Hindlimb muscle (tissue), 1 donor: ENCODE data around the gene TRMT61A. TPM values are rescaled to one million over a fixed set of nuclear protein-coding genes. Genes with fewer than 3 reads are reported as not detected.
A peak's percentile ranks its signal among the peaks of the same experiment; 100 is the strongest.

Source experiments
- DNase-seq: peaks from one replicate; pipeline ENCODE4 v3.0.0-alpha.2; 2013
- polyA plus RNA-seq: library from polyadenylated mRNA; unstranded; fragments of 120-200 nt; gene quantifications from one replicate; pipeline ENCODE4 v1.2.1, GENCODE V29; 2013; ENCODE audit not compliant: insufficient read length

TRMT61A gene
- 7.8 TPM for polyA plus RNA-seq

DNA sequence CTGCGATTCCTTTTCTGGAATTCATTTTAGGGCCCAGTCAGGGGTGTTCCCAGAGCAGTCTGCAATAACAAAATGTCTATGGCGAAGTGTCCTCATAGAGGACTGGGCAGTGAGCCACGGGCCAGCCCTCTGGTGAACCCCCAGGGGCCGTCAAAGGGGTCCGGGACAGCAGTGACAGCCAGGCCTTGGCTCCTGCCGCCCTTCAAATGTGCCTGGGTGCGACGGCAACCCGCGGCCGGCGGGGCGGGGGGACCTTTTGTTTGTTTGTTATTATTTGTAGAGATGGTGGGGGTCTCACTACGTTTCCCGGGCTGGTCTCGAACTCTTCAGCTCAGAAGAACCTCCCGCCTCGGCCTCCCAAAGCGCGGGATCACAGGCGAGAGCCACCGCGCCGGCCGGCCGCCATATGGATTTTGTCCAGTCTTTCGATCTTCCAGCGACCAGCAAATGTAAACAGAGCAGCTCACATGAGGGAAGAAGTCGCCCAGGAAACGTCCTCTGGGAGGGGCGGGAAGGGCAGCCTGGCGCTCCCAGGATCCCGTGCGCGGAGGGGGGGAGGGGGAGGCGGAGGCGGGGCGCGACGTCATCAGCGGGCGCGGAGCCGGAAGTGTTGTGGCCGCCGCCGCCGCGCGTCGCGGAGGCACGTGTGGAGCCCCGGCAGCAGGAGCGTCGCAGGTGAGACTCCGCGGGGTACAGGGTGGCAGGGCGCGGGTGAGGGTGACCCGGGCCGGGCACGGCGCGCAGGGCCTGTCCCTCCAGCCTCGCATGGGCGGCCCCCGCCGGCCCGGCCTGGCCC, at the start of gene TRMT61A:
TRMT61A (plus strand) TSS at position 610 of the 796 bp plus-strand sequence. CDS start 783 bp downstream, outside the sequence.
- peak; percentile 91 for DNase-seq

DNA sequence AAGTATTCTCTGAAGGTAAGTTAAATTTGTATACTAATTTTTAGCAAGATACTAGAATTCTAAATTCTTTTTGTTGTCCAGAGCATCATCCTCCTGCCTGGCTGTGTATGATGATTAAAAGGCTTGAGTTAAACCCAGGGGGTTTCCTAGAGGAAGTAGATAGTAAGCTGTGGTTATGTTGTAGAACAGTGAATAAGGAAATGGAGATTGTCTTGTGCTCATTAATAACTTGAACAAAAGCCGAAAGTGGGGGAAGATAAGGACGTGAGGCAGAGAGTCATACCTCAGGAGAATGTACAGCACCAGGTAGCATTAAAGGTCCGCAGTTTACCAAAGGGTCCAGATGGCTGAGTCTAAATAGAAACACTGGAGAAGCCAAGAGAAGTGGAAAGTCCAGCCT, 48.4 kb upstream of the TRMT61A start:
- DNase-seq = no peak

DNA sequence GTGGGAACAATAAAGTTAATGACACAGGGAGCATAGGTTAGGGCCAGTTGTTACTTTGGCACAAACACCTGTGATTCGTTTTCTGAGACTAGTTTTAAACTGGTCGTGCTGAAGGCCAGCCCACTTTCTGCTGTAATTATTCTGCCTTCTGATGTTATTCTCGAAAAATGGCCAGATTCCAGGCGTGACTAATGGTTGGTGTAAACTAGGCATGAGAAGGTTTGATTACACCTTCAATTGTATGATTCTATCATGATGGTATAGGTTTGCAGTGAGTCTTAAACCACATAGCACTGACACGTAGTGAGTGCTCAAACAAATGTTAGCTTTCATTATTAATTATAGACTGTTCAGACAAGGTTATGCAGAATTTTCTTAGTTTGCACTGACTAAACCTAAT, 45.4 kb upstream of the TRMT61A start:
- DNase-seq = no peak

DNA sequence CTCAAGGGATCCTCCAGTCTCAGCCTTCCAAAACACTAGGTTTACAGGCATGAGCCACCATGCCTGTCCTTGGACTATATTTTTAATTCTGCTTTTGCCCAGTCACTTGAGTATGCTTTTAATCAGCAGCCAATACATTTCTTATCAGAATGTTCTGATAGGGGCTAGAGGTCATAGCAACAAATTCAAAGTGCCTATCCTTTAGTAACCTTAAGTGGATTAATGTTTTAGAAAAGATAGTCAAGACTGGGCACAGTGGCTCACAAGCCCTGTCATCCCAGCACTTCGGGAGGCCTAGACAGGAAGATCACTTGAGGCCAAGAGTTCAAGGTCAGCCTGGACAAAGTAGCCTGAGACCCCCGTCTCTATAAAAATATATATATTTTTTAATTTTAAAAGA, 43.5 kb upstream of the TRMT61A start:
- DNase-seq = no peak

DNA sequence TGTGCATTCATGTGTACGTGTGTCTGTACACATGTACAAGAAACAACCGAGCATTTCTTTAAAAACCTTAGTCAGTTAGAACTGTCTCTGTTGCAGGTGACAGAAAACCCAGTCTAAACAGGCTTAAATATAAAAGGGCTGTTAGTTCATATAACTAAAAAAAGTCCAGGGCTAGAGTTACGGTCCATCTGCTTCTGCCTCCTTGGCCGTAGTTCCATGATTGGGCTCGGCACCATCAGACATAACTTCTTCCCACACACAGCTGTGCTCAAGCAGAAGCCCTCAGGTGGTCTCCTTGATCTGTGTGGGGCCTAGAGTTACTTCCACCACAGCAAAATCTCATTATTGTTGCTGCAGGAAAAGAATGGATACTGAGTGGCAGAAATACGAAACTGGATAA, 40.9 kb upstream of the TRMT61A start:
- no peak for DNase-seq

DNA sequence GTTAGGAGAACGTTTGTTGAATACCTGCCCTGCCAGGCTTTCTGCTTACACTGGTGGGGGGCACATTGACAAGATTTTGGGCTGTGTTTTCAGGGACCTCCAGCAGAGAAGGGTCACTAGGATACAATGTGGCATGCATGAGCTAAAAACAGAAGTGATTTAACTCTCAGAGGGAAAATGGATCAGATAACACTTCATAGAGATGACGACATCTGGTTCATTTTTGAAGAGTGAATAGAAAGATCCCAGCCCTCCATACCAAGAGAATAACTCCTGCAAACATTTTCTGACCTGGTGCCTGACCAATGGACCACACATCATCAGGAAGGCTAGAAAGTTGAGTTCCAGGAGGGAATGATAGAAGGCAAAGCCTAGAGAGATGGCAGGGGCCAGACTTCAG, 40.0 kb upstream of the TRMT61A start:
- DNase-seq = no peak

DNA sequence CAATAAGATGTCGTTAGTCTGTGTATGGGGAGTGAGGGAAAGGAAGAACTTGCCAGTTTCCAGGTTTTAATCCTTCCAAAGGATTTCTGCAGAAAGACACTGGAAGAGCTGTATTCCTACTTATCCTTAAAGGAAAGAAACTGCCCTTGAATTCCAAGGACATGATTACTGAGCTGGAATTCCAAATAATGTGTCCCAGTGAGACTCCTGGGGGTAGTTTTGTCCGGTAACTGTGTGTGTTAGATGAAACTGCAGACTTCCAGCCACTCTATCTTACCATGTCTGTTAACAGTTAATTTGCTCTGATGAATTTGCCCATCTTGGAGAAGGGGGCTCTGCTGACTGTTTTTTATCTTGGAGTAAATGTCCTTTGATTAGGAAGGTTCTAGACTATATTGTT, 39.4 kb upstream of the TRMT61A start:
- no peak for DNase-seq

DNA sequence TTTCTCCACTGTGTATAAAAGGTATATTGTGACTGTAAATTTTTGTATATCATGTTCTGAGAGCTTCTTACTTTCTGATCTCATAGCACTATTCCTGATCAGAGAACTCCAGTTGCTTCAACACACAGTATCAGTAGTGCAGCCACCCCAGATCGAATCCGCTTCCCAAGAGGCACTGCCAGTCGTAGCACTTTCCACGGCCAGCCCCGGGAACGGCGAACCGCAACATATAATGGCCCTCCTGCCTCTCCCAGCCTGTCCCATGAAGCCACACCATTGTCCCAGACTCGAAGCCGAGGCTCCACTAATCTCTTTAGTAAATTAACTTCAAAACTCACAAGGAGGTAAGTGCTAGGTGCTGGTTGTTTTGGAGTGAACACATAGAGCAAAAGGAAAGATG, 37.3 kb upstream of the TRMT61A start:
- DNase-seq = no peak

DNA sequence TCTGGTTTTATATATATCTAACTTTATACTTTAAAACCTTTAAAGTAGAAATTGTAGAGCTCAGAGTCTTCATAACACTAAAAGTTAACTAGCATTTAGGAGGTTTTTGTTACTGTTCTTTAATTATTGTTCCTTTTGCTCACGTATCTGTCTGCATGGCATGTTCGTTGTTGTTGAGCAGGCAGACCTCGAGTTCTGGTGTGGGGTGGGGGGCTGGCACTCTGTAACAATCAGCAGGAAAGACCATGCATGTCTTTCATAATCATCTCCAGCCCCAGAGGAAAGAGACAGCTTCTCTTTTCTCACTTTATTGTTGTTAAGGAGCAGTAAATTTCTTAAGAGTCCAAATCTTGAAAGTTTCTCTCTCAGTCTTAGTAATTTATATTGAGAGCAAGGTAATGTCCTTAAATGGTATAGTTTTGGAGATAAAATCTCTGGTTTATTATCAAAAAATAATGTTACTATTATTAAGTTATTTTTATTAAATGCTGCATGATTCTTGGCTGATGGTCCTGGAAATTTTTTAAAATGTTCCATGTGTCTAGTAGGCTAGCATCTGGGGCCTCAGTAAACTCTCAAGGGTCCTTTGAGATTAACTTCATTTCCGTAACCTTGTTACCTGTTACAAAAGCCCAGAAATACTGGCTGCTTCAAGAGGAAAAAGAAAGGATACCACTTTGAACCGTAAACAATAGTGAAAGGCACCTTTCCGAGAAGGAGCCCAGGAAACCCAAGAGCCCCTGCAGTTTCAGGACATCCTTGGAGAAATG, 36.7 kb upstream of the TRMT61A start:
- DNase-seq = no peak

DNA sequence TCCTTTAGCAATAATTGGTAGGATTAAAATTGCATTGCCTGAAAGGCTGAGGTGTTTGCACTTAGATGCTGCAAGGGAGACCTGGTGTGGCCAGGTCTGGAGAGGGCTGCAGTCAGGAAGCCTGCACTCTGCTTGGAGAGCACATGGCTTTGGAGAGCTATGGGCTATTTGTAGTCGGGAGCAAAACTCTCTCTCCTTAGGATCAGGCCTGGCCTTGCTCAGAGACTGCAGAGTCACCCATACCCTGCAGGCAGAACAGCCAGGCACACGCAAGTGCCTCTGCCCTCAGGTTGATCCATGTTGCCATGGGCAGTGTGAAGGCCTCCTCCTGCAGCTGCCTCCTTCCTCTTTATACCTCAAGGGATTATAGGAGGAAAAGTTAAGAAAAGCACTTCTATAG, 33.1 kb upstream of the TRMT61A start:
- no peak for DNase-seq

DNA sequence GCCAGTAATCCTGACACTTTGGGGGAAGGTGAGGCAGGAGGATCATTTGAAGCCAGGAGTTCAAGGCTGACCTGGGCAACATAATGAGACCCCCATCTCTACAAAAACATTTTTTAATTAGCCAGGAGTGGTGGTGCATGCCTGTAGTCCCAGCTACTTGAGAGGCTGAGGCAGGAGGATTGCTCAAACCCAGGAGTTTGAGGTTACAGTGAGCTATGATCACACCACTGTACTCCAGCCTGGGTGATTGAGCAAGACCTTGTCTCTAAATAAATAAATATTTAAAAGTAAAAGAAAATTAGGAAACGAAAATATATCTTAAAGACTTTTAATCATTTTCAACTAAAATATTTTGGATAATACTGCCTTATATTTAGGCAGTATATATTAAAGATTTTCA, 32.2 kb upstream of the TRMT61A start:
- DNase-seq = no peak

DNA sequence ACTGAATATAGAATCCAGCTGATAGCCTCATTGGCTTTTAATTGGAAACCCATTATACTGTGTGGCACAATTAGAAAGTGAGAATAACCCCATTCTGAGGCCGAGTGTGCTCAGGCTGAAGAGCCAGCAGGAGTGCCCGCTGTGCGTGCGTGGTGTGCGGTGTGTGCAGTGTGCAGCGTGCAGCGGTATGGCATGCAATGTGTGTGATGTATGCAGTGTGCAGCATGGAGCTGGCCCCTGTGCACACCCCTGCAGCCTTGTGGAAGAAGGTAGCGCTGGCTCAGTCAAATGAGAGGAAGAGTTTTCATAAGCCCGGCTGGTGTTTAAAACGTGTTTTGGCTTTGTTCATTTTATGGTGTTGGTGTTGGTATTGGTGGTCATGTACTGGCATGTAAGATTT, 29.3 kb upstream of the TRMT61A start:
- no peak for DNase-seq

DNA sequence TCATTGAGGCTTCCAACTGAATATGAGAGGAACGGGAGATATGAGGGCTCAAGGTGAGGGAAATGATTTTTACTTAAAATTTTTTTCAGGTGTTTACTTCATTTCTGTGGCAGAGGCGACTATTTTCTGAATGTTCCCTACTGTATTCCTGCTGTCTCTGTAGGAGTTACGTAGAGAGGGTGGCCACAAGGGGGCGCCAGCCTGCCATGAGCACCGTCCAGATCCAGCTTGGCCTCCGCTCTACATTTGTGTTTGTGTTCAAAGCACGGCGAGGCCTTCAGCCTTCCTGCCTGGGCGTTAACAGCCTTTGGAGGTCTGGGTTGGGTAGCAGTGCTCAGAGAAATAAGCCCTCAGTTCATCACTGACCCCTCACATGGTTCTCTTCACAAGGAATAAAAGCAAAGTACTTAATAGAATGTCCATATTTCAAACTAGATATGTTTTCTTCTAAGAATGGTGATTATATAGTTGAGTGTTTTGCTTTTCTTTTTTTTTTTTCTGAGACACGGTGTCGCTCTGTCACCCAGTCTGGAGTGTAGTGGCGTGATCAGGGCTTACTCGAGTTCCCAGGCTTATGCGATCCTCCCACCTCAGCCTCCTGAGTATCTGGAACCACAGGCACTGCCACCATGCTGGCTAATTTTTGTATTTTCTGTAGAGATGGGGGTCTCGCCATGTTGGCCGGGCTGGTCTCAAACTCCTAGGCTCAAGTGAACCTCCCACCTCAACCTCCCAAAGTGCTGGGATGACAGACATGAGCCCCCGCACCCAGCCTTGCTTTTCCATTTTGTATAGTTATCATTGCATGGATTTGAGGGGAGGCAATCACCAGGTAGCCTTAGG, 28.6 kb upstream of the TRMT61A start:
- DNase-seq = peak; percentile 79

DNA sequence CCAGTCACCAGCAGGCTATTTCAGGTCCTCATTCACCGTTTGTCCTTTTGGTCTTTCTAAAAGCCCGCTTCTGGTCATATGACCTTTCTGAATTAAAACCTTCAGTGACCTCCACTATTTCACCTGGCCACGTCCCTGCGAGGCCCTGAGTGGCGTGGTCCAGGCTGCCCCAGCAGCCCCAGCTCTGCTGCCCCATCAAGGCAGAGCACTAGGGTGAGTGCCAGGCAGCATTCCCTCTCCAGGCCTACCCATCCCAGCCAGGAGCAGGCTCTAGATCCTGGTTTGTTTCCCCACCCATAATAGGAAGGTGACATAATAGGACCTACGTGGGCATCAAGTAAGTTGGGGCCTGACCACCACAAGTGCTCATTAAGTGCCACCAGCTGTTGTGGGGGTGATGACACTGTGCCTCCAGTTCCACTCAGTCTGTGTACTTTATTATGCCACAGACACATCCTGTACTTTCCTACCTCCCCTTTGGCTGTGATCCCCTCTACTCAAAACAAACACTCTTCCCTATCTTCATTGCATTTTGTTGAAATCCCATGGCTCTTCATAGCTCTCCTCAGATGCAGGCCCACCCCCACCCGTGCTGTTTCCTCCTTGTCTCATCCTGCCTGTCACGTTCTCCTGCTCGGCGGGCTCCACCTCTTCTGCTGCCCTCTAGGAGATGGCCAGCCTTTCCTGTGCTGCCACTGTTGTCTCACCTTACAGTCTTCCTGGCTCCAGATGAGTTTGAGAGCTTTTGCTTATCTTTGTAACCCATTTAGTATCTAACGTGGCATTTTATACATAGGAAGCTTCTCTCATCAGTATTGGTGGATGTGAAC, 27.7 kb upstream of the TRMT61A start:
- DNase-seq = no peak

DNA sequence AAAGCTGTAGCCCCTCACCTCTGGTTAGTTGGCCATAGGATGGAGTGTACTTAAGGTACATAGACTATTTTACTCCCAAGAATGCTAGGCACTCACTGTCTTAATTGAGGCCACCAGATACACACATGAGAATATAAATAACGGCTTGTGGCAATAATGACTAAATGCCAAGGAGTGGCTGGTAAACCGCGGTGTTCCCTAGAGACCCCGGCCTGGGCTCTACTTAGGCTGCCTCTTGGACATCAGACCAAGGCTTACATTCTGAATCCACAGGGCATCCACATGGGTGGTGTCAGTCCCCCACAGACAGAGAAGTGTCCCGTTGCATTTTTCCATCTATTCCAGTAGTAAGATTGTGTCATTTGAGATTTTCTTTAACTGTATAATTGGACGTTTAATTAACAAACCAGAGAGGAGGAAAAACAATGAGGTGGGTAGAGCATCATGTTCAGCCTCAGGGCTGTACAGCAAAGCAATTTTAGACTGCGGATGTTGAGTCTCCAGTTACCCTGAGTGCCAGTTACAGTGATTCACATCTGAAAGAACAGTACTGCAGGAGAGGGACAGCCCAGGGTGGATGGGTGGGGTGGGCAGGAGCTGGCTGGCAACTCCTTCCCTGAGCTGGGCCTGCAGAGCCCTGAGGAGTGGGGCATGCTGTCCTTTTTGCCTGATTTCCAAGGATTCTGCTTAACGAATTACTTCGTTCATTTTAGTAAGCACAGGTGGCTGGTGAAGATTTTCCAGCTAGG, 26.9 kb upstream of the TRMT61A start:
- no peak for DNase-seq

DNA sequence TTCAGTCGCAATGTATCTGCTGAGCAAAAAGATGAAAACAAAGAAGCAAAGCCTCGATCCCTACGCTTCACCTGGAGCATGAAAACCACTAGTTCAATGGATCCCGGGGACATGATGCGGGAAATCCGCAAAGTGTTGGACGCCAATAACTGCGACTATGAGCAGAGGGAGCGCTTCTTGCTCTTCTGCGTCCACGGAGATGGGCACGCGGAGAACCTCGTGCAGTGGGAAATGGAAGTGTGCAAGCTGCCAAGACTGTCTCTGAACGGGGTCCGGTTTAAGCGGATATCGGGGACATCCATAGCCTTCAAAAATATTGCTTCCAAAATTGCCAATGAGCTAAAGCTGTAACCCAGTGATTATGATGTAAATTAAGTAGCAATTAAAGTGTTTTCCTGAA, 26.1 kb upstream of the TRMT61A start:
- DNase-seq = no peak

DNA sequence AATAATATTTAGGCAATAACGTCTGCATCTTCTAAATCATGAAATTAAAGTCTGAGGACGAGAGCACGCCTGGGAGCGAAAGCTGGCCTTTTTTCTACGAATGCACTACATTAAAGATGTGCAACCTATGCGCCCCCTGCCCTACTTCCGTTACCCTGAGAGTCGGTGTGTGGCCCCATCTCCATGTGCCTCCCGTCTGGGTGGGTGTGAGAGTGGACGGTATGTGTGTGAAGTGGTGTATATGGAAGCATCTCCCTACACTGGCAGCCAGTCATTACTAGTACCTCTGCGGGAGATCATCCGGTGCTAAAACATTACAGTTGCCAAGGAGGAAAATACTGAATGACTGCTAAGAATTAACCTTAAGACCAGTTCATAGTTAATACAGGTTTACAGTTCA, 25.7 kb upstream of the TRMT61A start:
- no peak for DNase-seq

DNA sequence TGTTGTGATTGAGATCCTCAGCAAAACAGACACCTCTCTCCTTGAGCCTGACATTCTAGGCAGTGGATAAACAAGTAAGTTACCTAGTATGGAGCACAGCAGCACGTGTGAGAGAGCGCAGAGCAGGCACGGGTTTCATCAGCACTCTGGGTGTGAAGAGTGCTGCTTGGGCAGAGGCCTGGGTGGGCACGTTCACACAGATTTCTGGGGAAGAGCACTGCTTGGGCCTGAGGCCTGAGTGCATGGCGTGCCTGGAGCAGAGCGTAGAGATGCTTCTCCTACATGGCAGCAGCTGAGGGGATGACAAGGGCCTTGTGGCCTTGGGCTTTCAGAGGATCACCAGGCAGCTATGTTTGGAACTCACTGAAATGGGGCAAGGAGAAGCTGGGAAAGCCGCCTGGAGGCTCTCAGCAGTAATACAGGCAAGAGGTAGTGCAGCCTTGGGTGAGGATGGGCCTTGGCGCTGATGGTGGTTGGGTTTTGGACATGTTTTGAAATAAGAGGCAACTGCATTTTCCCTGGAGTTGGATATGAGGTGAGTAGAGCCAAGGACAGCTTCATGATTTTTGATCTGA, 23.9 kb upstream of the TRMT61A start:
- DNase-seq = no peak

DNA sequence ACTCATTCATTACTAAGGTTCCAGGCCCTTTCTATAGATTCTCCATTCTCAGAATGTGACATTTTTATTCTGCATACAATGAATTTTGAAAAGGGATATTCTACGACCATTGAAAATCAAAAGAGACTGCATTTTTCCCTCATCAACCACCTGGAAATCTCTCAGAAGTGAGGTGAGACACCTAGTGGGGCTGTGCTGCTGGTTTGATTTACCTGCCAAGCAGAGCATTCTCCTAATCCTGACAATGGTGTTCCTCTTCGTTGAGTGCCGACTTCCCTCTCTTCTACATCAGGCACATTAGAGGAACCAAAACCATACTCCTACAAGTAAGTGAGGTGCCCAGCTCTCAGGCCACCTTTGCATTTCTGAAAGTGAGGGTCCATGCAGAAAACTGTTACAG, 21.2 kb upstream of the TRMT61A start:
- no peak for DNase-seq

DNA sequence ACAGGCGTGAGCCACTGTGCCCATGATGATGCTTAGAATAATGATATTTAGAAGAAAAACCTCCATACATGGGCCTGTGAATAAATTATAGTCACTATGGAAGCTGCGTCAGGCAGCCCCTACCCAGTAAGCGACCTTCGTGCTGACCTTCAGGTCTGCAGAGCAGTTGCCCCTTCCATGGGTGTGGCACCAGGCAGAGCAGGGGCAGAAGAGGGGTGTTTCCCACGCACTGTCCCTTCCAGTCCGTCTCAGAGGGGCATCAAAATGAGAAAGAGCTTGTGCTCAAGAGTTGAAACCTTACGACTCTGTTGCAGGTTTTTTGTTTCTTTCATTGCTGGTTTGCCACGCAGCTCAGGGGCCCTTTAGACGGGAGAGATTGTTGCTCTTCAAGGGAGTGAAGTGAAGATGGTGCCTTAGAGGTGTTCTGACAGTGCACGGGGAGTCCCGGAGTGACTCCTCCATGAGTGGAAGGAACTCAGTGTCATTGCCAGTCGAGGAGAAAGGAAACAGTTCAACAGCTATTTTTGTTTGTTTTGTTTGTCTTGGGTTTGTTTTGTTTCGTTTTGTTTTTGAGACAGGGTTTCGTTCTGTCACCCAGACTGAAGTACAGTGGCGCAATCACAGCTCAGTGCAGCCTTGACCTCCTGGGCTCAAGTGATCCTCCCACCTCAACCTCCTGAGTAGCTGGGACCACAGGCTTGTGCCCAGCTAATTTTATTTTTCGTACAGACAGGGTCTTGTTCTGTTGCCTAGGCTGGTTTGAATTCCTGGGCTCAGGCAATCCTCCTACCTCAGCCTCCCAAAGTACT, 20.3 kb upstream of the TRMT61A start:
- DNase-seq = no peak
